Activated CD4-positive, CD25-positive, alpha-beta regulatory T cell treated with anti-CD3 and anti-CD28 coated beads, Interleukin-2, amount 50 U/mL, for 16 hours (primary cell): ENCODE measurements around the gene PDE11A.
A peak's percentile ranks its signal among the peaks of the same experiment; 100 is the strongest.
"Not testable (repeated sequence)": the region's sequence is repeated elsewhere in the genome, so short reads cannot be mapped to it uniquely, and the experiment has no call there.

Experiments used
- DNase-seq: peaks from one replicate; pipeline ENCODE4 v3.0.0-alpha.2; 2020; ENCODE audit warnings: low read depth, low spot score

The PDE11A gene

DNA sequence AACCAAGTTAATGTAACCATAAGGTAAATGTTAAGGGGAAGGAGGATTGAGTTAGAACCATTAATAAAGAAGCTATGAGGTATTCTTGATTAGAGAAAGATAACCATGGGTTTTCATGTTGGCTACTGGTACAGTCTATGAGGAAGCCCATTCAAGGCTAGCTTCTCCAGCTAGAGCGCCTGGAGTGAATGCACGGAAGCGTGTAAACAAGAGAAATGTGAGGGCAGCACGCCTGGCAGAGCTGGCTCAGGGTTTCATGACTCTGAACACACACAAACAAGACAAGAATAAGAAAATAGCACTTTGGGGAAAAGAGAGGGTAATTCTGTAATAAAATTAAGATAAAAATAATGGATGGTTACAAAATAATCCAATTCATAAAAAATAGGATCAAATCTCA is 255.3 kb downstream of the PDE11A start:
- no peak for DNase-seq

DNA sequence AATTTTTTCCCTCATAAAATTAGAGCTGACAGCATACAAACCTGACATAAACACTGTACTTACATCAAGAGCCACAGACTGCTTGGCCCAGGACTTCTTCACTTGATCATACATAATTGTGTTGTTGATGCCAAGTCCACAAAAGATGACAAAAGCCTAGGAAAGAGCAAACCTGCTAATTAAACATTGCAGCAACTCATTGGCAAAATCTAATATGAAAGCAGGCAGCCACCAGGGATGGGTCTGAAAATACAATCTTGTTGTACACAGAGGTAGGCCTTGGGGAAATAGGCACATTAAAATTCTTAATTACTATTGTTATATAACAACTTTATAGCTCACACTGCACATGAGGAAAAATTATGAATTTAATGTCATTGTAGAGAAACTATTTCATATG is 255.8 kb downstream of the PDE11A start:
- DNase-seq: no peak

DNA sequence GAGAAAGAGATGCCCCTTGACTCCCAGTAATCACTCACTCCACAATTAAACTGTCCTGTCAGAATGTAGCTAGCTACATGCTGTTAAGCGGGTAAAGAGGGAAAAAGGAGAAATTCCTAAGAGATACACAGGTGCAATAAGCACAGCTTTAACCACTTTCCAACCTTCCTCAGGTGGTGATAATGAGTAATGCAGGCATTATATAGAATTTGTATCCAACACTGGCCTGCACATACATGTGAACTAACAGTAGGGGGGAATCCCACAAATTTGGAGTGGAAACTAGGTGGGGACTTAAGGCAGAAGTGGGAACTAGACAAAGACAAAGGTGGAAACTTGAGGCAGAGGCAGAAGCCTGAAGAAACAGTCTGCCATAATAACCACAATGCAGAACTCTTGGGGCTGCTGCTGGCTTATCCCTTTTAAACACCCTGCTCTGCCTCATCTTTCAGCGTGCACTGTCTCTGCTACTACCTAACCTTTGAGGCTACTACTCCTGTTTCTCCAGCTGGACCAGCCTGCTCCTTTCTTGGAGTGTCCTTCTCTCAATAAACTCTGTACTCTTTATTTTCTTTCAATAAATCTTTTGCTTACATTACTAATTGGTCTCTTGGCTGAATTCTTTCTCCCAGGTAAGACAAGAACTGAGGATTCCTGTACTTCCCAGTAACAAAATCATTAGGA is 259.7 kb downstream of the PDE11A start:
- no peak for DNase-seq

DNA sequence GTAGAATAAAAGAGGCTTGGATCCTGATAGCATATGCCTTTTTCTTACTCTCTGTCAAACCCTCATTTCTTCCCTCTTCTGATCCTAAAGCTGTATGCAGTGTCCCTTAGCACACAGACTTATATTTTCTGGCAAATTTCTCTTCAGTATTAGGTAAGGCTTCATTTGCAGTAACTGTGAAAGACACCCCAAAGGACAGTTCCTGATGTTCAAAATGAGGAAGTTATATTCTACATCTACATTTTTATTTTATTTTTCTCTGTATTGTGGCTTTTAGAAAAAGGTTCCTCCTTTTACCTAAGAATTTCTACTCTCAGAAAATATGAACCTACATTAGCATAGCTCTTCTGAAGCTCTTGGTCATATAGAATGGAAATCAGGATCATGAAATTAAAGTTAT is 261.7 kb downstream of the PDE11A start:
- DNase-seq: no peak

DNA sequence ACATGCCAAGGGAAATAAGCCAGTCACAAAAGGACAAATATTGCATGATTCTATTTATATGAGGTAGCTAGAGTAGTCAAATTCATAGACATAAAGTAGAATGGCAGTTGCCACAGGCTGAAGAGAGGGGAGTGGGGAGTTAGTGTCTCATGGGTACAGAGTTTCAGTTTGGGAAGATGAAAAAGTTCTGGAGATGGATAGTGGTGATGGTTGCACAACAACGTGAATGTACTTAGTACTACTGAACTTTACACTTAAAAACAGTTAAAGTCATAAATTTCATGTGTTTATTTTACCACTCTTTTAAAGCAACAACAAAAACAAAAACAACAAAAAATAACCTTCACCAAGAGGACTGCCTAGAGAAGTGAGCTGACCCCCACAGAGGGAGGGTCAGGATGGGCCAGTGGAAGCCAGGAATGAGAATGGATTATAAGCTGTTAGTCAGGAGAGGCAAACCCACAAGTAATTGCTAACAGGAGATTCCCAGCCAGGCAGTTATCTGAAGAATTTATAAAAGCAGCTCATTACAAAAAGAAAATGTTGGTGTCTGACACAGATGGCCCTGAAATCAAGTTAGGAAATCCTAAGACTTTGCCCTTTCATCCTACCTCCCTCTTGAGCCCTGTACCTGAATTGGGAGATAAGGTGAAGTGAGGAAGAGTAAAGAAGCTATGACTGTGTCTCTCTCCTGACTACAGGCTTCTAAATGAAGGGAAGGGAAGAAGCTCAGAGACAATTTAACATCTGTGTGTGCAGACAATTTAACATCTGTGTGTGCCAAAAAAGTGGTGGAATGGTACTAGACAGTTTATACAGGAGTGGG is 263.4 kb downstream of the PDE11A start:
- no peak for DNase-seq

DNA sequence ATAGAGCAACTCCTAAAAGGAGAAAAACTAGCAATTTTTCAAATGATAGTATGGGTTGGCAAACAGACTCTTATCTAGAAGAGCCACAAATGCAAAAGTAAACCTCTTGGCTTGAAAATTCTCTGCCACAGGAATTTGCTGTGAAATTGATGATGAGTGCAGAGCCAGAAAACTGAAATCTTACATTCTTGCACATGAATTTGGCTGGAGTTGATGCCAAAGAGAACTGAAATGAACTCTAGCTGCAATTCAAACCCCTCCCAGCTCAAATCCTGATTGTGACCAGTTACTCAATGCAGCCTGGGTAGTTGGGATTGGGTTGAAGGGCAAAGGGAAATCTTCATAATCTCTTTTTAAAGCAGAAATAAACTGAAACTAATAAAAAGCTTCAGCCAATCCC is 266.6 kb downstream of the PDE11A start:
- DNase-seq: no peak

DNA sequence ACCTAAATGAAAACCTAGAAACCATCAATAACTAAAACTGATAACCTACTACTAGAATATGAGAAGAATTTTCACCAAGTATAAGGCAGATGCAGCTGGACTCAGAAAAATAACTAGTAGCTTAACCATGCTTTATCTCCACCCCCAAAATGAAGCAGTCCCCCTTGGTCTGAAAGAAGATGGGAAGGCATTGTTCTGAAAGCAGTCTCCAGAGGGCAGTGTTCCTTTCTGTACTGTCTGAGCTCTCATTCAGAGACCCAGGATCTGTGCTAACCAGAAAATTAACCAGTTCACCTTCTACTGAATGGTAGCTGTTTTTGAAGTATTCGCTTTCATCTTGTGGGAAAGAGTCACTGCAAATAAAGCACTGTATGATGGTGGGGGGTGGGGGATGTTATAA is 273.0 kb downstream of the PDE11A start:
- no peak for DNase-seq

DNA sequence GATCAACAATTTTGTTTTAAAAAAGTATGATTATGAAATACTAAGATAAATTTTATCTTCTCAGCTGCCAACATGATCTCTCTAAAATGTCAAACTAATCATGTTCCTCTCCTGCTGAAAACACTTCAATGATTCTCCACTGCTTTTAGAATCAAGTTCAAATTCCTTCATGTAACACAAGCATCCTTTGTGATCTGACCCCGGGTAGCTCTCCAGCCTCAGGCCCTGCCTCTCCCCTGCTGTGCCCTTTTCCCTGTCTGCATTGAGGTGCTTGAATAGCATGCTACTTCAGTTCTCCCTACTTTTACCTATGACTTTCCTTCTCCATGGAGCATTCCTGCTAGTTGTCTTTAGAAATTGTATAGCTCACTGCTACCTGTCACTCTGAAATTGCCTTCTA is 274.8 kb downstream of the PDE11A start:
- DNase-seq: no peak

DNA sequence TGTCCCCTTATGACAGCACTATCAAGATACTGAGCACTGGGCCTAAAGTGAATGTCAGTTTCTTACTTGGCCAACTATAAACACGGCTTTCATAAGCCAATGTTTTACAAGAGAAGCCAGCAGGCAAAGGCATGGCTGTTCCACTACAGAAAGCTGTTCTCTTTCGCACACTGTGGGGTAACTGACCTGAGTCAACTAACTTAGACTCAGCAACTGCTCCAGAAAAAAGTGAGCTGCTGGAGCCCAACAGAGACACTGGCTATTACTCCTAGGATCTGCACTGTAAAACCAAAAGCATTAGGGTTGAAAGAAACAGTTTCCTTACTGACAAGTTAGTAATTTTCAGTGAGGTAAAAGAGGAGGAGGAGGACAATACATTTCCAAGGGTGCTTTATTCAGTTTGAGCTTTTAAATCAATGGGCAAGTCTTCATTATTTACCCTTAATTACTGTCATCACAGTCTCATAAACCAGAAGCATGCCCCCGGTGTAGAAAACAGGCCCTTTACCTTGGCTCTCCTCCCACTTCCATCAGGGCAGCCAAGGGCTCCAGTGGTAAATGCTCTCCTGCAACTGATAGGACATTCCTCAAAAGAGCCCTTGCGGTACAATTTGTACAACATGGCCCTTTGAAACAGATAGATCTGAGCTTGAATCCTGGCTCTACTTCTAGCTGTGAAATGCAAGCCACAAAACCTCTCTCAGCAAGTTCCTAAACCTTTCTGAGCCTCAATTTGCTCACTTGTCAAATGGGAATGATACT is 275.7 kb downstream of the PDE11A start:
- no peak for DNase-seq

DNA sequence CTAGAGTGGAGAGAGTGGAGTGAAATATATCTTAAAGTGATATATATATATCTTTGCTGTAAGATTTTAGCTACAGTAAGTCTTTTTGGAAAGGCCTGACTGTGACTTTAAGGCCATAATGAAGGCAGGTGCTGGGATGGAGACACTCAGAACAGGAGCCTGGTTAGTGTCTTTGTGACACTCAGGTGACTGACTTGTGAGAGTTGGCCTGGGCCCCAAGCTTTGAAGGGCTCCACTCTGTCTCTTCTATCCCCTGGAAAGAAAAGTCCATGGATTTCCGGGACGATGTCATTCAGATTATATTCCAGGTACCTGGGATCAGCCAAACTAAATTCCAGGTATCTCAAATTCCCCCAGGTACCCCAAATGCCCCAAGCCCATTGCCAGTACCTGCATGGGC is 276.6 kb downstream of the PDE11A start:
- no peak for DNase-seq

DNA sequence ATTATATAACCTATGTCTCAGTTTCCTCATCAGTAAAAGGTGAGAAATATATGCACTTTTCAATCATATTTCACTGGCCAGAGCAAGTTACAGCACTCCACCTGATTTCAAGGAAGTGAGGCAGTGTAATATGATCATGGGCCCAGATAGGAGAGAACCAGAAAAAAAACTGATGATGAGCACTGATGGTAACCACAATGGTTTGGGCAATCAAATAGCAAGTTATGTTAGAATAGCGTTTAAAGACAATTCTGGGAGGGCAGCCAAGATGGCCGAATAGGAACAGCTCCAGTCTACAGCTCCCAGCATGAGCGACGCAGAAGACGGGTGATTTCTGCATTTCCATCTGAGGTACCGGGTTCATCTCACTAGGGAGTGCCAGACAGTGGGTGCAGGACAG is 287.4 kb downstream of the PDE11A start:
- DNase-seq: not testable (repeated sequence)

DNA sequence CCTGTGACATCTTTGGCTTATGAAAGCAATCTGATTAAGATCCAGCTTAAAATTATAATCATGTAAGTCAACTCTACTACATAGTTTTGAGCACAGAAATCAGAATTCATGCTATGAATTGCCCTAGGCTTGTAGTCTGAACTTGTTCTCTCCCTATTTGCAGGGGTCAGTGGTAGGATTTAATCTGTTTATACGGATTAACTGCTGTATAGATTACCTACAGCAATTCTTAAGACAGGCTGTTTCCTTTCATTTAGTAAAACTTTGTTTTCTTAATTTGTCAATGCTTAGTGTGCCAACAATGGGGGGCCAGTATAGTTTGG is 287.9 kb downstream of the PDE11A start:
- DNase-seq: no peak

DNA sequence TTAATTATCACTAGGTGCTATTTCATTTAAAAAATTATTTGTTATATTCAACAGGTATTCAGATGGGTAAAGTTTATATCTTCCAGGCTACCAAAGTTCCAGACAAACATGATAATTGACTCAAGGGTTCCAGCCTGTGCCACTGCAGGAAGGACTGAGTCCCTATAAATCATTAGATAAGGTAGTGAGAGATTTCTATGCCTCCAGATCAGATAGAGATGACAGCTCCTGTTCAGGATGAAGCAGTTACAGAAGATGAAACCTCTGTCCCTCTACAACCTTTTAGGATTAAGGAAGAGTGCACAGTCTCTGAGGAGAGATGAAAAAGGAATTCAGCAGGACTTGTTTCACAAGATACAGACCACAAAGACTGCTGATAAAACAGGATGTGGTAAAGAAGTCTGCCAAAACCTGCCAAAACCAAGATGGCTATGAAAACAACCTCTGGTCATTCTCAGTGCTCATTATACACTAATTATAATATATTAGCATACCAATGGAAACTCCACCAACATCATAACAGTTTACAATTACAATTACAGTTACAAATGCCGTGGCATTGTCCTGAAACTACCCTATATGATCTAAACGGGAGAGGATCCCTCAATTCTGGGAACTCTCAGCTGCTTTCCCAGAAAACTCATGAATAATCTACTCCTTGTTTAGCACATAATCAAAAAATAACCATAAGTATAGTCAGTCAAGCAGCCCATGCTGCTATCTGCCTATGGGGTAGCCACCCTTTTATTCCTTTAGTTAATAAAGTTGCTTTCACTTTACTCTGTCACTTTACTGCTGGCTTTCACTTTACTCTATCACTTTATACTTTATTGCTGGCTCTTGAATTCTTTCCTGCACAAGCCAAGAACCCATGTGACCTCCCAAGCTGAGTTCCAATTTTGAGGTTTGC is 288.5 kb downstream of the PDE11A start:
- no peak for DNase-seq

DNA sequence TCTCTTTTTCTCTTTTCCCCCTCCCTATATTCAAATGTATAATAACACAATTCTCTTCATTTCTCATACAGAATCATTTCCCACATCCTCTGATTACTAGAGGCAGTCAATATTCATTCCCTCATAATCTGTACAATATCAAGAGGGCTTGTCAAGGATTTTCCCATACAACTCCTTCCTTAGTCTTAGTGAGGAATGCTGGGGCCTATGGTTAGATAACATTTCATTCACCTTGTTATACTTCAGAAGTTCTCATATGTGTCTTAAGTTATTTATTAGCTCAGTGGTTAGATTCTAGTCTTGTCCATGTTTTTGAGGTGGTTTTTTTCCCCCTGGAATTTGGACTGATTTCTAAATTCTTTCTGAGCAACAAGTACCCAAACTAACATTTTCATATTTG is 289.5 kb downstream of the PDE11A start:
- no peak for DNase-seq

DNA sequence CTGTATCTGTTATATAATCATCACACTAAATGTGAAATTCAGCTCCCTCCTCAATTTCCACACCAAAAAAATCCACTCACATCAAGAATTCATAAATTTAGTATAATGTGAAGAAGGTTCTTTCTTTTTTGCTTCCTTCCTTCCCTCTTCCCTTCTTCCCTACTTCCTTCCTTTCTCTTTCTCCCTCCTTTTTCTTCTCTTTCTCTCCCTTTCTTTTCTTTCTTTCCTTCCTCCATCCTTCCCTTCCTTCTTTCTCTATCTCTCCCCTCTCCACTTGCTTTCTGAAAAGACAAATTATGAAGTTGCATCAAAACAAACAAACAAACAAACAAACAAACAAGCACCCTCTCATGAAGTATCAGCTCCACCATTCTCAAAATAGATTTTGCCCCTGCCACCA is 290.0 kb downstream of the PDE11A start:
- no peak for DNase-seq

DNA sequence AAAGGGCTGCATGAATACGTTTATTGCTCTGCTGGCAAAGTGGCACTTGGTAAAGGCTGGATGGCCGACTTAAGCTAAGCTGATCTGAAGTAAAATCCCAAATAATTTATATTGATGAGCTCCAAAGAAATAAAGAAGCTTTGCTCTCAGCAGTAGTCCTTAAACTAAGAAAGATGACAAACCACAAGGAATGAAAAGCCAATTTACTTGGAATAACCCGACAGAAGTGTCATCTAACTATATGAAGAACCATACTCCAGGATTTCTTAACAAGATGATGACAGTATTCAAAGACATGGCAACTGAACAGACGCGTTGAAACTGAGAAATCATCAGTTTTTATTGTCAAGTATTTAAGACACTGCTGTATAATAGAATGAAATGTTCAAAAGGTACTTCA is 294.1 kb downstream of the PDE11A start:
- no peak for DNase-seq

DNA sequence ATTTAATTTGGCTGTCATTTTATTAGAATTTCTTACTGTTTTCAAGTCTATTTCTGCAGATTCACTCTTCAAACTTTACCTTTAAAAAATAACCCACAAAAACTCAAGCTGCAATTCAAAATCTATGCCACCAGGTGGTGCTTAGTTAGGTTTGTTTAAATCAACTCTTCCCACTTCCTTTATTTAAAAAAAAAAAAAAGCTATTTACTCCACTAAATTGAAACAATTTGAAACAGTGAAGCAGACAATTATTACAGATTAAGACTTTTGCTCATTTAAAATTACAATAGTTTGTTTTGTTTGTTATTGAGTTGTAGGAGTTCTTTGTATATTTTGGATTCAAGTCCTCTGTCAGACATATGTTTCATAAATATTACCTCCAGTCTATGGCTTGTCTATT is 300.0 kb downstream of the PDE11A start:
- DNase-seq: no peak

DNA sequence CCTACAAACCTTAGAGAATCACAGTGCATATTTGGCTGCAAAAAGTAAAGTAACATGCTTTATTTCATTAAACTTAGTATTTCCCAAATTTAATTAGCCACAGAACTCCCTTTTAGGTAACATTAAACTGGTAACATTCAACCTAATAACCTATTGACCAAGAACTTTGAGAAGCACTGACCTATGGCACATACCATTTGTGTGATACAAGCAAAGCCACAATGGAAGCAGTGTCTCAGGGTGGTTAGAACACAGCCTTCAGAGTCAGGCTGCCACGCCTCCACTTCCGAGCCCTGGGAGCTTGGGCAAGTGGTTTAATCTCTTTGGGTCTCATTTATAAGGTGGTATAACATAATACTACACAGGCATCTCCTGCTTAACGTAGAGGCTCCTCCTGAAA is 301.4 kb downstream of the PDE11A start:
- DNase-seq: no peak

DNA sequence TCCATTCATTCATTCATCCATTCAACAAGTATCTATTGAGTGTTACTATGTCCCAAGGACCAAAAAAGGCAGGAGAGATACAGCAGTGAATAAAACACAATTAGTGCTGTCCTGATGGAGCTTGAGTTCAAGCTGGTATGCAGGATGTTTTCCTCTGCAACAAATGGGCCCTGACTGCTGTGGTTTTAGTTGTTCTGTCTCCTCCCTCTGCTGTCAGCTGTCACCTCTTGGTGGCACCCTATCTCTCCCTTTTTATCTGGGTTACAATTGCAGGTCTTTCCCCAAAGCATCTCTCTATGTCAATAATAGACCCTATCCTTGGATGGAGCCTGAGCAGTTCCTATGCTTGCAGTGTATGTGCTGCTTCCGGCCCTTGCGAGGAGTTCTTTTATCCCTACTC is 304.8 kb downstream of the PDE11A start:
- DNase-seq: no peak

DNA sequence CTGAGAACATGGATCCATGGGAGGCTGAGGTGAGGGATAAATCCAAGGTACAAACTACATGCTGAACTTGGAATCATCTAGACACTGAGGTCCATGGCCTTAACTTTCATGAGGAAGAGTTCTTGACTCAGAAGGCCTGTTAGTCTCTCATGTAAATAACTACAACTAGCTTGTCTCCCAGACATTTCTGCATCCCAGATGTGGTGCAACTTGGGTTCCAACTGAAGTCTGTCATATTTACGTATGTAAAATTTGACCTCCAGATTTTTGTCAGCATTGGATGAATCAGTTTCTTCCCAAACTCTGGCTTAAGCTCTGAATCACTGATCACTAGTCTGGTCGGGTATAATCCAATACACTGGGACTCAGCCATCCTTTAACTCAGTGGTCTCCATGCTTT is 306.9 kb downstream of the PDE11A start:
- no peak for DNase-seq

DNA sequence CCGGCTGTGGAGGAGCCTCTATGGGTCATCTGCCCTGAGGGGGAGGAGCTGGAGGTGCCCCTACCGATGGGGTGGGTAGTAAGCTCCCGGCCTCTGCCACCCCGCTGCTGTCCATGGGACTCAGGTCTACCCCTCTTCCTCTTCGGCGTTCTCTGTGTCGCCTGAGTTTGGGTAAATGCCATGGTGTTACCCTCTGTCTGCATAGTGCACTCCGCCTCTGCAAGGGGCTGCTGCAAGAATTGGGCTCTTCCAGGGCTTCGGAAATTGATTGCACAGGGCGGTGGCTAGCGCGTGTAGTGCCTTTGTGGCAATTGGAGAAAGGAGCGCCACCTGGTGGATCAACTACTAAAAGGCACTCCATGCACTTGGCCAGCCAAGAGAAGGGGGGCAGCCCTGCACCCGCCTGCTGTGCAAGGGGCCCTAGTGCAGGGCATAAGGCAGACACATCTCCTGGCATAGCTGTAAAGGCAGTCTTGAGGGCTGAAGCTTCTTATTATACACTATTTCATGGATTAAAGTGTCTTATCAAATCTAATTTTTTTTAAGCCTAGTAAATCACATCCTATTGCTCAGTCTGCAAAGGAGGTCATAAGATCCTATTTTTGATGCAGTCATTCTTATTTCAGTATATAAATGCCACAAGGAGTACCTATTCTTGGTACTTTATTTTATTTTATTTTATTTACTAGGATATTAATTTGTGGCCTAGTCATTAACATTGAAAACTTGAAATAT is 308.9 kb downstream of the PDE11A start:
- DNase-seq: peak; percentile 50
